Measurements from ENCODE around the gene RXFP1.

GRCh38 chr4:158599765-158600498, 78.2 kb downstream of the RXFP1 start:
- TF ChIP-seq HDGF (IDR thresholded peaks at IDR 0.05; ENCODE audit: borderline replicate concordance) (no peak), ELF4 (IDR thresholded peaks at IDR 0.05) (no peak), BHLHE40 (IDR thresholded peaks at IDR 0.05; ENCODE audit: borderline replicate concordance) (no peak), PKNOX1 (IDR thresholded peaks at IDR 0.05) (no peak), NFRKB (IDR thresholded peaks at IDR 0.05) (no peak), FOXM1 (IDR thresholded peaks at IDR 0.05; ENCODE audit: borderline replicate concordance) (no peak), ZNF384 (IDR thresholded peaks at IDR 0.05) (no peak), TARDBP (IDR thresholded peaks at IDR 0.05) (no peak), L3MBTL2 (conservative IDR thresholded peaks at IDR 0.05) (no peak), SUZ12 (IDR thresholded peaks at IDR 0.05) (no peak), SP1 (IDR thresholded peaks at IDR 0.05) (no peak), FOXA1 (IDR thresholded peaks at IDR 0.05) (no peak)

All from HEK293T (cell line).